SHP77 (cell line): ENCODE measurements around the gene TRIL.

Source experiments
- DNase-seq, 2 experiments: peaks; one replicate each; lab custom pipeline; 2025; lab: John Stamatoyannopoulos, UW

Gene TRIL, protein sequence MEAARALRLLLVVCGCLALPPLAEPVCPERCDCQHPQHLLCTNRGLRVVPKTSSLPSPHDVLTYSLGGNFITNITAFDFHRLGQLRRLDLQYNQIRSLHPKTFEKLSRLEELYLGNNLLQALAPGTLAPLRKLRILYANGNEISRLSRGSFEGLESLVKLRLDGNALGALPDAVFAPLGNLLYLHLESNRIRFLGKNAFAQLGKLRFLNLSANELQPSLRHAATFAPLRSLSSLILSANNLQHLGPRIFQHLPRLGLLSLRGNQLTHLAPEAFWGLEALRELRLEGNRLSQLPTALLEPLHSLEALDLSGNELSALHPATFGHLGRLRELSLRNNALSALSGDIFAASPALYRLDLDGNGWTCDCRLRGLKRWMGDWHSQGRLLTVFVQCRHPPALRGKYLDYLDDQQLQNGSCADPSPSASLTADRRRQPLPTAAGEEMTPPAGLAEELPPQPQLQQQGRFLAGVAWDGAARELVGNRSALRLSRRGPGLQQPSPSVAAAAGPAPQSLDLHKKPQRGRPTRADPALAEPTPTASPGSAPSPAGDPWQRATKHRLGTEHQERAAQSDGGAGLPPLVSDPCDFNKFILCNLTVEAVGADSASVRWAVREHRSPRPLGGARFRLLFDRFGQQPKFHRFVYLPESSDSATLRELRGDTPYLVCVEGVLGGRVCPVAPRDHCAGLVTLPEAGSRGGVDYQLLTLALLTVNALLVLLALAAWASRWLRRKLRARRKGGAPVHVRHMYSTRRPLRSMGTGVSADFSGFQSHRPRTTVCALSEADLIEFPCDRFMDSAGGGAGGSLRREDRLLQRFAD

DNA sequence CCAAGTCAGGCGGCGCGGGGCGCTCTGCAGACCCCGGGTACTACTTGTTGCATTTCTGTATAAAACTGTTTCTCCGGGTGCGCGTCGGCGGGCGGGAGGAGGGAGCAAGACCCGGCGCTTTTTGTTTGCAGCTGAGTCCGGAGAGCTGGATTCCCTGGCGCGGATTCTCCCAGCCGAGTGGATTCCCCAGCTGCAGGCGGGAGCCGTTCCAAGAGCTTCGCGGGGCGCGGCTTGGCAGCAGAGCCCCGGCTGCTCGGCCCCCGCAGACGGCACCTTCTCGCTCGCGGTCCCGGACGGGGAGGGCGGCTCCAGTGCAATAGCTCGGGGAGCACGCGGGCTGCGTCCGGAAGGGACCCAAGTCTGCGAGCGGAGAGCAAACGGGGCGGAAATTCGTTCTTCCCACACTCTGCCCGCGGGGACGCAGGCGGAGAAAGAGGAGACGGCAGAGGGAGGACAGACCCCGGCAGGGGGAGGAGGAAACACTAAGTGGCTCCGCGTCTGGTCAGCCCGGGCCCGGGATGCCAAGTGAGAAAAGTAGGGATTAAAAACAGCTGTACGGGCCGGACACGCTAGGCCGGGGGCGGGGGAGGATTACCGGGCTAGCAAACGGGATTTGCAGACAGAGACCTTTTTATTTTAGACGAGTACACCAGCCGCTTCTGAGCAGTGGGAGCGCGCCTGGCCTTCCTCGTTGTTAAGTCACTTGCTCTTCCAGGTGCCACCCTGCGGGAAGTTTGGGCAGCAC, at the start of gene TRIL:
Gene TRIL, minus strand, starts transcription at position 96 of the 745 bp plus-strand sequence. CDS start 284 bp downstream, outside the sequence.
- no peak for DNase-seq

- DNase-seq, result no peak
Measured at GRCh38 chr7:29007127-29007526, 49.0 kb upstream of the TRIL start.

DNA sequence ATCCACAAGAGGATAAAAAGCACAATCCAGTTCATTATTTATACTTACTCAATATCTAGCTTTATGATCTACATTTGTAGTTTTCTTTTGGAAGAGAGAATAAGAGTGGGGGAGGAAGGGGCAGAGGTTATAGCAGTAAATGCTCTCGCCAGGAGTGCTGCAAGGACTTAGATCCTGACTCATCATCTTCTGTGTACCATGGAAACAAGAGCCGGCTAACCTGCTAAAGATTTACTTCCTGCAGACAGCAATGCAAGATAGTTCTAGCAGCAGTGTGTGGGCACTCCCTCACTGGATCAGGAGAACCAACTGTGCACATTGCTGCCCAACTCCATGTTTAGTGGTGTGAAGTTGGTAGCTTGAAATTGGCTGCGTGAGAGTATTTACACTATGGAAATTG, 47.7 kb upstream of the TRIL start:
- DNase-seq, result no peak

DNA sequence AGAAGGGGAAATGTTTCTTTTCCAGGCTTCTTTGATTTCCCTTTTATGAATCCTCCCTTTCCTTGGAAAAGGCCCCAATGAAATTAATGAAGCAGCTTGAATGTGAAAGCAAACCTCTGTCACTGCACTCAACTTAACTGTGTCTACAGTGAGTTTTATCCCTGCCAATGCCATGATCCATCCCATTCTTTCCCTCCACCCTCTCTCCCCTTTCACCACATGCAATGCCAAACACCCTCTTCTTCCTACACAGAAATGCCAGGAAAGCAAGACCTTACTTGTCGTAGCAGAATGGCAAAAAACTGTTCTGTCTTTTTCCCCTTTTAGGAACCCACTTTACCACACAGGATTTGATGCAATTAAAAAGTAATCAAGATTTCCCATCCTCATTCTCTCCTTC, 47.3 kb upstream of the TRIL start:
- no peak for DNase-seq

- DNase-seq, result no peak
Measured at GRCh38 chr7:29003703-29004102, 45.6 kb upstream of the TRIL start.

DNA sequence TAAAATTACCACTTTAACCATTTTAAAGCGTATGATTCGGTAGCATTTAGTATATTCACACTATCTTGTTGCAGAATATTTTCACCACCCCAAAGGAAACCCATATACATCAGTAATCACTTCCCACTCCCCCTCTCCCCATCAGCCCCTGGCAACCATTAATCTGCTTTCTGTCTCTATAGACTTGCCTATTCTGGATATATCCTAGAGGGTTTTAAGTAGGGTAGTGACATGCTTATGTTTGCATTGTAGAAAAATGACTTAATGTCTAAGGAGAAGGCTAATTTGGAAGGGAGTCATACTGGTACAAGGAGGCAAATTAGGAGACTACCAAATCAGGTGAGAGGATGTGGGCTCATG, 42.6 kb upstream of the TRIL start:
- DNase-seq, result no peak

DNA sequence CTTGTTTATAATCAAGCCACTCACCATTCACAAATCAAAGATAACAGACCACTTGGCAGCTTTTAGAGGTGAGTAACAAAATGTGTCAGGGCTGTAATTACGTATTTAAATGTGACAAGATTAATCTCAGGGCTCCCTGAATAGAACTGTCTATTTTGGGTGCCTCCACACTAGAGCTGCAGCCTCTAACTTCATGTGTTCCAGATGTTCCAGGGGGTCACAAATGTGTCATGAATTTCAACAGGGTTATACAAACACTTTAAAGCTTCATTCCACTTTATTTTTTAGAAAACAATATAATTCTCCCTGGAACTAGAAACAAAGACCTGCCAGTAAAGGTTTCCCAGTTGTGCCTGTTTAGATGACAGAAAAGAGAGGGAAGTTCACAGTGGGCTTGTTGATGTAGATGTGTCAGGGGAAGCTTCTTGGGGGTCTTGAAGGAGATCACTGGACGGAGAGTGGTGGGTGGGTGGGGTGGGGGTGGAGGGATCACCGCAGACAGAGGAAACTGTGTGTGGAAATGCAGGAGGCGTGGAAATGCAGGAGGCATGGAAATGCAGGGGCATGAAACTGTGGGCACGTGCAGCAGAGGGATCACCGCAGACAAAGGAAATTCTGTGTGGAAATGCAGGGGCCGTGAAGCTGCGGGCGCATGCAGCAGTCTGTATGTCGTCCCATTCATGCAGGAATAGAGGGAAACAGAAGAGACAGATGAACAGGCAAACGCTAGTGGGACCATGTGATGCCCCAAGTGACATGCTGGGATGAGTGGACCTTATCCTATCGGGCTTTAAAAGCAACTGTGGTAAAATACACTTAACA, 42.0 kb upstream of the TRIL start:
- DNase-seq, result no peak

- DNase-seq, result no peak
Measured at GRCh38 chr7:28999427-28999826, 41.3 kb upstream of the TRIL start.

GRCh38 chr7:28998105-28998504, 40.0 kb upstream of the TRIL start:
- no peak for DNase-seq

DNA sequence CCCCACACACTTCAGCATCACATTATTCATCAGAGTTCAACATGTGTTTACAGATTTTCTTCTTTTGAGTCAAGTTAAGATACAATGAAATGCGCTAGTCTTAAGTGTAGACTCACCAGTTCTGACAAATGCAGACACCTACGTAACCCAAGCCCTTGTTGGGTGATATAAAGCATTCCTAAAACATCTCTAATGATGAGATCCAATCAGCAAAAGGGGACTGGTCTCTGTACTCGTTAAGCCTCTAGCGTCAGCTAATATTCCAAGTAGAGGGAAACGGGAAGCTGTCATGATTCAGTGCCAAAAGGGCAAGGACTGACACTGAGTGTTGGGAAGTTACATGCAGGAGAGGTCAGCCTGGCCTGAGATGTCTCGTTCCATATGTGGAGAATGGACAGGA, 38.7 kb upstream of the TRIL start:
- DNase-seq, result no peak

DNA sequence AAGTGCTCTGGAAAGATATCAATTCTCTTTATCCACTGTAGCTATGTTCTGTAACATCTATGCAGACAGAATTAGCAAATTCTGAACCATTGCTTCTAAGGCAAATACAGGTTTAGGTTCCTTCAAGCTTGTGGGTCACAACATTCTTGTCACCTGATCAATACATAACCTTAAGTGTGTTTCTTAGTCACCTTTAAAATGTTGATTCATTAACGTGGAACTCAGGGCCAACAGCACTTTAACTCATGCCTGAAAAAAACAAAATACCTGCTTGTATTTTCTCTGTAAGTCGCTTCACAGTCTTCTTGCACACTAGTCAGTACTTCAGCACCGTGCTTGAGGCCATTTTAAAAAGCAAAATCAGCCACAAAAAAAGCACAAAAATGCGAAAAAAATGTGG, 35.2 kb upstream of the TRIL start:
- DNase-seq, result no peak

DNA sequence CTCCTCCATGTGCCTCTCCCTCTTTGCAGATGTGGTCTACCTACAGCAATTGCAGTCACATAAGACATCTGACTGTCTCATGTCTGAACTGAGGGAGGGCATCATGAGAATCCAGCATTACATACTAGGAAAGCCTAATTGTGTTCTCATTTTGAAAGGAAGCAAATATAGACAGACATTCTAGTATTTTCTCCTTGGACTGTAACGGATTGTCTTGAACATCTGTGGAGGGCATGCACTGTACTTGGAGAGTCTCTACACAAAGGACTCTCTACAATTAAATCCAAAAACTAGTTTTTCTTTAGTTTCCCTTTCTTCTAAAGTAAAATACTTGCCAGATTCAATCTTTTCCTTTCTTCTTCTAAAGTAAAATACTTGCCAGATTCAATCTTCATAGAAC, 34.7 kb upstream of the TRIL start:
- DNase-seq, result no peak

DNA sequence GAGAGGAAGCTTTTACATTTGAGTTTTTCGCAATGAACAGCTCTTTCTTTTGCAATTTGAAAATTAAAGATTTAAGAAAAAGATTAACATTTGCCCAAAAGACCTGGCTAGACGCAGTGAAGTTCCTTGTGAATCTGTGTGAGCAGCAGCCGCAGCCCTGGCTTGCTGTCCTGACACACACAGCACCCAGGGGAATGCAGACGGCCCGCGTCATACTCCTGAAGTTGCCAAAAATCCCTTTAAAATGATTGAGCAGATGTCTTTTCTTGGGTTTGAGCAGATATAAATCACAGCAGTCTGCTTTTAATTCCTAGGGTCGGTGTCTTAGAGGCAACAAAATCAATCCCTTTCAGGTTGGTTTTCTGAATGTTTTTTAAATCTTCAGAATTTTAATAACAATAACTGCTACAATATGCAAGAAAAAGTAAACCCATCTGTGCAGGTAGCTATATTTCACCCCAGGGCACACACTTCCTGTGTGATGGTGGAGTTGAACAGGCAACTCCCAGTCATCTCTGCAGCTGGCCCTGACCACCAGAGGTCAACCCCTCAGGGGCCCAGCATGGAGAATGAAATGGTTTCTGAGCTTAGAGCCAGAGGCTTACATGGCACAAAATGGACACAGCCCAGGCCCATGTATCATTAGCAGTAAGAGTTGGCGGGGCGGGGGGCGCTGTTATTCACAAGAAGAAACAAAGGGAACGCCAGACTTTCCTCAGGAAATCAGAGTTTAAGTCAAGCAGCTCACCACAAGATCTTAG, 32.2 kb upstream of the TRIL start:
- DNase-seq, result no peak

GRCh38 chr7:28989211-28989980, 31.3 kb upstream of the TRIL start:
- no peak for DNase-seq

GRCh38 chr7:28988810-28989209, 30.7 kb upstream of the TRIL start:
- DNase-seq, result no peak

GRCh38 chr7:28988091-28988490, 30.0 kb upstream of the TRIL start:
- no peak for DNase-seq

DNA sequence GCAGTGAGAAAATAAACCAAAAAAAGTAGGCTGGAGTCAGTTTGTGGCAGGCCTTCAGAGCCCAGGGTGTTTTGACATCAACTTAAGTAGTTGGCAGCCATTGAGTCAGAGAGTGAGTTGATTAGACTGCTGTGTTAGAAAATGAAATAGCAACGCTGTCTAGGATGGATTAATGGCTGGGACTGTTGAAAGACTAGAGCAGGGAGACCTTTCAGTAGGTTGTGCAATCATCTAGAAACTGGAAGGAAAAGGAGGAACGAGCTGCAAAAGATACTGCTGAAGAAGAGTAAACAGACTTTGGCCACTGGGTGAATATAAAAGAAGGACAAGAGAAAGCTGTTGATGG, 28.6 kb upstream of the TRIL start:
- no peak for DNase-seq

DNA sequence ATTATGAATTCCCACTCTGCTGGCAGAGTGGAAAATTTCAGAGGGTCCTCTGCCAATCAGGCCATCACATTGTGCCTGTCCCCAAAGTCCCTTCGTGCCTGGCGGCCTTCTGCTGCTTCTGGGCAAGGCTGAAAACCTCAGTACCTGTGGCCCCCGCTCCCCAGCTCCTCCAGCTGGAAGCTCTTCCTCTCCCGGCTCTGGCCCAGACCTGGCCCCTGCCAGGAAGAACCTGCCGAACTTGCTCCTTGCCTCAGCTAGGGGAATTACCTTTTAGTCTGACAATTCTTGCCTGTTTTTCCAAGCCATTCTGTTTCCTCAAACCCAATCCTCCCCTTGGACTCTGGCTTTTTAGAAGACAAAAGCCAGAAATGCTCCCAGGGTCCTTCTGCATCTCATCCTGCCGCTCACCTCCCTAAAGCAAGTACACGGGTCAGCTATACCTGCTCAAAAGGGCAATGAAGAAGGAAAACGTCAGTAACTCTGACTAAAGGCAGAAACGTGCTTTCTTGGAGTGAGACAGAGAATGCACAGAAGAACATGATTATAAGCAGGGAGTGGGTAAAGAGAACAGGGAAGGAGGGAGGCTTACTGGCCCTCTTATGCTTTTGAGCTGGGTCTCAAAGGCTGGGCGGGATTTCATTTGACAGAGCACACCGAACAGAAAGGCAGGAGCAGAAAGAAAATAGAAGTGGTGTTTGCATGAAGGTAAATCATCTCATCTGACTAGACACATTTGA, 28.1 kb upstream of the TRIL start:
- no peak for DNase-seq

- no peak for DNase-seq
Measured at GRCh38 chr7:28984631-28985030, 26.5 kb upstream of the TRIL start.

- DNase-seq, result no peak
Measured at GRCh38 chr7:28984217-28984616, 26.1 kb upstream of the TRIL start.
